Retinal pigment epithelial cell (primary cell): ENCODE measurements around the gene COL4A2.
A peak's percentile ranks its signal among the peaks of the same experiment; 100 is the strongest.

Experiments
- DNase-seq: peaks from one replicate; pipeline ENCODE4 v3.0.0-alpha.2; 2010; ENCODE audit warnings: low read depth
- H3K4me3 ChIP-seq: 2 replicates; pipeline ENCODE4 v1.5.1; 2011; ENCODE audit warnings: mild to moderate bottlenecking, low read length, control low read depth, moderate library complexity
- CTCF ChIP-seq: conservative IDR thresholded peaks from 2 replicates; pipeline ENCODE4 v1.5.1; 2011; ENCODE audit warnings: low read depth, low read length, control low read depth, inconsistent platforms

COL4A2 gene

GRCh38 chr13:110396476-110396875 lies 89.4 kb downstream of the COL4A2 start:
- peak; percentile 78 for DNase-seq
- no peak overlapping the region for H3K4me3 ChIP-seq
- no peak for TF ChIP-seq CTCF

GRCh38 chr13:110396913-110397381 lies 89.9 kb downstream of the COL4A2 start:
- no peak for TF ChIP-seq CTCF
- H3K4me3 ChIP-seq: no peak overlapping the region
- peak; percentile 97 for DNase-seq

GRCh38 chr13:110397436-110398115 lies 90.5 kb downstream of the COL4A2 start:
- no peak for DNase-seq
- H3K4me3 ChIP-seq: no peak overlapping the region
- no peak for TF ChIP-seq CTCF

- no peak for TF ChIP-seq CTCF
- peak; percentile 75 for DNase-seq
- H3K4me3 ChIP-seq: no peak overlapping the region
Measured at GRCh38 chr13:110398564-110399507, 91.8 kb downstream of the COL4A2 start.

- no peak for DNase-seq
- no peak for TF ChIP-seq CTCF
- H3K4me3 ChIP-seq: no peak overlapping the region
Measured at GRCh38 chr13:110399801-110400200, 92.7 kb downstream of the COL4A2 start.

GRCh38 chr13:110400786-110401533 lies 93.9 kb downstream of the COL4A2 start:
- no peak for DNase-seq
- no peak overlapping the region for H3K4me3 ChIP-seq
- TF ChIP-seq CTCF: no peak
